Aorta (tissue), 5 donors: ENCODE results near the gene FGB. TPM values are rescaled to one million over a fixed set of nuclear protein-coding genes. Genes with fewer than 3 reads are reported as not detected.

Experiments
- ATAC-seq: fragments of 200-7000 bp; cut with Tn5 transposase; one replicate; pipeline ENCODE4 v1.9.1; 2022; ENCODE audit warnings: moderate library complexity; ENCODE audit not compliant: low FRiP score
- DNase-seq, 2 donors: peaks; one replicate each; pipeline ENCODE4 v3.0.0-alpha.2; 2020
- H3K27ac ChIP-seq, 2 donors: one replicate each; pipeline ENCODE4 v1.5.1; 2013; ENCODE audit warnings: low read length in 2 of 2, mild to moderate bottlenecking in 2 of 2, moderate library complexity in 2 of 2, control low read depth in 1 of 2, inconsistent platforms in 1 of 2, low read depth in 1 of 2
- H3K27me3 ChIP-seq, 2 donors: one replicate each; pipeline ENCODE4 v1.6.1; 2013; ENCODE audit warnings: control low read depth in 1 of 2, low read length in 1 of 2, mild to moderate bottlenecking in 1 of 2, moderate library complexity in 1 of 2; ENCODE audit not compliant: insufficient read depth in 2 of 2, control insufficient read depth in 1 of 2
- H3K36me3 ChIP-seq, 2 donors: one replicate each; pipeline ENCODE4 v1.6.1; 2013; ENCODE audit warnings: control low read depth in 1 of 2, low read length in 1 of 2, mild to moderate bottlenecking in 1 of 2; ENCODE audit not compliant: insufficient read depth in 2 of 2, control insufficient read depth in 1 of 2
- H3K4me1 ChIP-seq, 2 donors: one replicate each; pipeline ENCODE4 v1.6.1; 2013; ENCODE audit warnings: low read length in 2 of 2, control low read depth in 1 of 2, mild to moderate bottlenecking in 1 of 2, moderate library complexity in 1 of 2; ENCODE audit not compliant: insufficient read depth in 2 of 2, control insufficient read depth in 1 of 2
- H3K4me3 ChIP-seq, 2 donors: one replicate each; pipeline ENCODE4 v1.5.1; 2013; ENCODE audit warnings: low read length in 2 of 2, control low read depth in 1 of 2, mild to moderate bottlenecking in 1 of 2
- H3K9me3 ChIP-seq: one replicate; pipeline ENCODE4 v1.6.1; 2013; ENCODE audit warnings: mild to moderate bottlenecking, low read length; ENCODE audit not compliant: control insufficient read depth
- WGBS, 2 donors: extraction: QIAGEN DNeasy Blood & Tissue Kit; methylation state at CpG; one replicate each; pipeline ENCODE4 v1.1.7; 2013; 5-methylcytosine and 5-hydroxymethylcytosine counted together
- intact Hi-C, 2 donors: fragments of 100-400 bp; cut with DNase I; formaldehyde crosslinking; loops; one replicate each; pipeline versions ENCODE4 v1.14.2 to v1.15.0; 2022
- long read RNA-seq, 2 donors: library from polyadenylated mRNA; unstranded; transcript quantifications; one replicate each; pipeline ENCODE4 v2.0.0, GENCODE V29; 2020 to 2021
- polyA plus RNA-seq, 2 donors: library from polyadenylated mRNA; stranded (reverse); fragments of 200-250 nt; gene quantifications; one replicate each; pipeline ENCODE4 v1.2.3, GENCODE V29; 2013
- total RNA-seq, 2 donors: library from RNA; stranded (reverse); fragmentation: NEBNext Ultra II Directional; extraction: Animal tissue kit (Norgen Biotek cat#: 25700); gene quantifications; one replicate each; pipeline ENCODE4 v1.2.1, GENCODE V29; 2021
- donor health status: healthy with polysubstance abuse.
- donor health status: Bipolar disorder and iron deficiency.
- donor health status: DM: no; HTN: no; CAD: no.
- donor health status: DM: no; HTN: no; CAD: no.
- donor health status: DM: yes; HTN: yes; CAD: no.

Gene FGB
- total RNA-seq (not detected), polyA plus RNA-seq (1 to 10 TPM in 1 of 2 donors, not detected in 1; 1.9 TPM)
- long read RNA-seq, donor 1, result 0 reads
- long read RNA-seq, donor 2, result 0 reads

DNA sequence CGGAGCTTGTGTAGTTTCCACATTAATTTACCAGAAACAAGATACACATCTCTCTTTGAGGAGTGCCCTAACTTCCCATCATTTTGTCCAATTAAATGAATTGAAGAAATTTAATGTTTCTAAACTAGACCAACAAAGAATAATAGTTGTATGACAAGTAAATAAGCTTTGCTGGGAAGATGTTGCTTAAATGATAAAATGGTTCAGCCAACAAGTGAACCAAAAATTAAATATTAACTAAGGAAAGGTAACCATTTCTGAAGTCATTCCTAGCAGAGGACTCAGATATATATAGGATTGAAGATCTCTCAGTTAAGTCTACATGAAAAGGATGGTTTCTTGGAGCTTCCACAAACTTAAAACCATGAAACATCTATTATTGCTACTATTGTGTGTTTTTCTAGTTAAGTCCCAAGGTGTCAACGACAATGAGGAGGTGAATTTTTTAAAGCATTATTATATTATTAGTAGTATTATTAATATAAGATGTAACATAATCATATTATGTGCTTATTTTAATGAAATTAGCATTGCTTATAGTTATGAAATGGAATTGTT lies at the start of gene FGB:
FGB (plus strand) TSS at position 315 of the 558 bp plus-strand sequence; CDS start at position 323, 8 bp downstream.
- intact Hi-C loops, result no loop called here
- DNase-seq, result no peak
- ATAC-seq, result no peak
- Histone ChIP-seq H3K27ac (no peak within 1 kb of the TSS), H3K4me1 (no peaks in the 10 kb centered on the region), H3K36me3 (no peaks in the 10 kb centered on the region), H3K4me3 (no peak within 1 kb of the TSS), H3K9me3 (no peaks in the 10 kb centered on the region), H3K27me3 (no peaks in the 10 kb centered on the region)
- WGBS, 2 donors, result 76 to 81% methylated on average over 2 of the region's 2 CpGs

DNA sequence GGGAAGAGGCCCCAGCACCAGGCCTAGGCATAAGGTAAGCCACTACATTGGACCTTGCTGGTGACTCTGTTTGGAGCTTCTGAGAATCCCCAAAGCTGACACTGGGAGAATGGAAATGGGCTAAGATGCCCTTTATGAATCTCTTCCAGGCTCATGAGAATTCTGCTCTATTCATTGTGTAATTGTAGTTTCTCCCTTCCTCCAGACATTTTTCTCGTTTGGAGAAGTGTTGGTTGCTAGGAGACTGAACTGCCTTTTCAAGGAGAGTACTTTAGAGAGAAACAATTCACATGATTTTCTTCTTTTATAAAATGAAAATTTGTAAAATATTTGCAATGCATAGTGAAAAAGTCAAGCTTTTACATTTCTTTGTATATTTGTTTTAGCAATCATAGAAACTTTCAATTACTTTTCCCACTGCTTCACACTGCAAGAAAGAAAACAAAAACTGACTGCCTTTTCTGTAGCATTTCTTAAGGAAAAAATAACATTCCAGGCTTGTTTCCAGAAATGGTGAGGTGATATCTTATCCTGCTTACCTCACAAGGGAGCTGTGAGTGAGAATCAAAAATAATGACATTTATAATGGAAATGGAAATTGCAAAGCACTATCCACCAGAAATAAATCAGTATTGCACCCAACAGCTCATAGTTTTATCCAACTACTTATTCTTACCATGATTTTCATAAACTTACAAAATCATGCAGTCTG lies 46.3 kb upstream of the FGB start:
- ATAC-seq (no peak), DNase-seq (no peak)
- intact Hi-C loops, result no loop called here

DNA sequence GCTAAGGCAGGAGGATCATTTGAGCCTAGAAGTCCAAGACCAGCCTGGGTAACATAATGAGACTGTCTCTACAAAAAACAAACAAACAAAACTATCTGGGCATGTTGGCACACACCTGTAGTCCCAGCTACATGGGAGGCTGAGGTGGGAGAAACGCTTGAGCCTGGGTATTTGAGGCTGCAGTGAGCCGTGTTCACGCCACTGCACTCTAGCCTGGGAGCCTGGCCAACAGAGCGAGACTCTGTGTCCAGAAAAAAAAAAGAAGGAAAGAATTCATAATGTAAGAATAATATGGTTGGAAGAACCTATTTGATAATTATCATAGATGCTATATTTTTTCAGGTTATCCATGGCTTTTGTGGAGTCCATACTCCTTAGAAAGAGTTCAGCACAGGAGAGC lies 45.2 kb upstream of the FGB start:
- intact Hi-C loops, result no loop called here
- no peak for DNase-seq
- no peaks in the 10 kb centered on the region for H3K27me3 ChIP-seq
- no peaks in the 10 kb centered on the region for H3K36me3 ChIP-seq
- ATAC-seq, result no peak
- H3K4me3 ChIP-seq, result no peak overlapping the region
- no peaks in the 10 kb centered on the region for H3K9me3 ChIP-seq
- no peaks in the 10 kb centered on the region for H3K4me1 ChIP-seq
- H3K27ac ChIP-seq, result no peak overlapping the region
- WGBS, 2 donors, result 13 to 14% methylated on average over 4 of the region's 4 CpGs

More for the DNA sequence above, 46.3 kb upstream of the FGB start:
- Histone ChIP-seq H3K4me1 (no peaks in the 10 kb centered on the region), H3K36me3 (no peaks in the 10 kb centered on the region), H3K4me3 (no peak overlapping the region), H3K27me3 (no peaks in the 10 kb centered on the region), H3K27ac (no peak overlapping the region), H3K9me3 (no peaks in the 10 kb centered on the region)
- WGBS, 2 donors, result 3 to 4% methylated on average over 1 of the region's 1 CpG

DNA sequence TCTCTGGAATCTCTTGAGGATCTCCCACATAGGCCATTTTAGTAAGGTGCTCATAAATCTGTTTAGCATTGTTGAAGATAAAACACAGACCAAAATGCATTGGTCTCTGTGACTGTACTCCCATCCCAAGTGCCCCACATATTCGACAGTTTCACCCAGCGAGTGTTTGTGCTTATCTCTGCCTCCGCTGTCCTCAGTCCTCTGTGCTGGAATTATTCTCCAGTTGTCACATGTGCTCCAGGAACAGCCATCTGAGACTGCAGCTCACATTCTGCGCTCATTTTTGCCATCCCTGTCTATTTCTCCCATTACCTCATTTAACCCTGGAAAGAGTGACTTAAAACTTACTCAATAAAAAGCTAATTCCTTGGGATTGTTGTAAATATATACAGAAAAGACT lies 43.6 kb upstream of the FGB start:
- no peaks in the 10 kb centered on the region for H3K4me1 ChIP-seq
- WGBS, 2 donors, result 87 to 89% methylated on average over 4 of the region's 4 CpGs
- H3K36me3 ChIP-seq, result no peaks in the 10 kb centered on the region
- DNase-seq, result no peak
- no peak for ATAC-seq
- no peaks in the 10 kb centered on the region for H3K9me3 ChIP-seq
- no peak overlapping the region for H3K4me3 ChIP-seq
- H3K27me3 ChIP-seq, result no peaks in the 10 kb centered on the region
- no peak overlapping the region for H3K27ac ChIP-seq
- intact Hi-C loops, result no loop called here

DNA sequence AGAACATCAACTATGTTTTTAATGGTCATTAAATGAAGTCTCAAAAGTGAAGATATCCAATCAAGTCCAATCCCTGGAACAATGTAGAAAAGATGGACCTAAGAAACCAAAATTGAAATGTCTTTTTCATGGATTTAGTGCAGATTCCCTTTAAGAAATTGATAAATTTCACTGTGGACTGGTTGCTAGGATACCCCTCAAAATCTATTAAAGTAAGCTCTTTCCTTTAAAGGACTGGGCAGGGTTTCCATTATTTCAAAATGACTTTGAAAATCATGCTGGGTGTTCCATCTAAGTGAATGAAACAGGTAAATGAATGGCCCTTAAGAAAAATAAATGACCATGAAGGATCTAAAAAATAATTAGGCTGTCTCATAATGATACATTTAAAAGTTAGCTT lies 41.2 kb upstream of the FGB start:
- H3K4me1 ChIP-seq, result no peaks in the 10 kb centered on the region
- no peak overlapping the region for H3K27ac ChIP-seq
- DNase-seq (no peak), ATAC-seq (no peak)
- no peaks in the 10 kb centered on the region for H3K36me3 ChIP-seq
- intact Hi-C loops, result no loop called here
- H3K4me3 ChIP-seq, result no peak overlapping the region
- no peaks in the 10 kb centered on the region for H3K9me3 ChIP-seq
- no peaks in the 10 kb centered on the region for H3K27me3 ChIP-seq

DNA sequence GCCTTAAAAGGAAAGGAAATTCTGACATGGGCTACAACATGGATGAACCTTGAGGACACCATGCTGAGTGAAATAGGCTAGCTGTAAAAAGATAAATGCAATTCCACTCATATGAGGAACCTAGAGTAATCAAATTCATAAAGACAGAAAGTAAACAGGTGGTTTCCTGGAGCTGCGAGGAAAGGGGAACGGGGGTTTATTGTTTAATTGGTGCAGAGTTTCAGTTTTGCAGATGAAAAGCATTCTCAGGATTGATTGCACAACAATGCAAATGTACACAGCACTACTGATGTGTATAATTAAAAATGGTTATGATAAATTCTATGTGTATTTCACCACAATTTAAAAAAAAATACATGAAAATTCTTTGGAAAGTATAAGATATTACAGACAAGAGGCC lies 36.7 kb upstream of the FGB start:
- H3K4me3 ChIP-seq, result no peak overlapping the region
- WGBS, 2 donors, result 72 to 87% methylated on average over 2 of the region's 2 CpGs
- no peaks in the 10 kb centered on the region for H3K4me1 ChIP-seq
- no peaks in the 10 kb centered on the region for H3K36me3 ChIP-seq
- no peak for ATAC-seq
- intact Hi-C loops, result no loop called here
- no peaks in the 10 kb centered on the region for H3K9me3 ChIP-seq
- no peak for DNase-seq
- H3K27ac ChIP-seq, result no peak overlapping the region
- H3K27me3 ChIP-seq, result no peaks in the 10 kb centered on the region

DNA sequence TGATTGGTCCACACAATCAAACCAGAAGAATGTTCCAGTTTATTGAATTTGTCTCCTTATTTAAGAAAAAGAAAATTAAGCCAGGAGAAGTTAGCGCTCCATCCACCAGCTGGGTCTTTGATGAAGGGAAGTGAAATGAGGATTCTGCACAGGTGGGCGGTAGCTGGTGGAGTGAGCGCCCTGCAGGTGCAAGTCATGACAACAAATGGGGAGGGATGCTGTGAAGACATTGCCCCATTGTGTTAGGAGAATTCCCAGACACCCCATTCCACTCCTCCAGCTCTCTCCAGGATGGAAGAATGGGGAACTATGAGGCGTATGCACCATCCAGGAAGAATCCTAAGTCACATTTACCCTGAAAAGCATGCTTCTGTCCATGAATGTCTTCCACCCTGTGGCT lies 35.5 kb upstream of the FGB start:
- 83 to 86% methylated on average over 4 of the region's 4 CpGs for WGBS, 2 donors
- no peaks in the 10 kb centered on the region for H3K36me3 ChIP-seq
- H3K9me3 ChIP-seq, result no peaks in the 10 kb centered on the region
- ATAC-seq (no peak), DNase-seq (no peak)
- H3K4me1 ChIP-seq, result no peaks in the 10 kb centered on the region
- no peak overlapping the region for H3K27ac ChIP-seq
- H3K27me3 ChIP-seq, result no peaks in the 10 kb centered on the region
- H3K4me3 ChIP-seq, result no peak overlapping the region
- intact Hi-C loops, result no loop called here

DNA sequence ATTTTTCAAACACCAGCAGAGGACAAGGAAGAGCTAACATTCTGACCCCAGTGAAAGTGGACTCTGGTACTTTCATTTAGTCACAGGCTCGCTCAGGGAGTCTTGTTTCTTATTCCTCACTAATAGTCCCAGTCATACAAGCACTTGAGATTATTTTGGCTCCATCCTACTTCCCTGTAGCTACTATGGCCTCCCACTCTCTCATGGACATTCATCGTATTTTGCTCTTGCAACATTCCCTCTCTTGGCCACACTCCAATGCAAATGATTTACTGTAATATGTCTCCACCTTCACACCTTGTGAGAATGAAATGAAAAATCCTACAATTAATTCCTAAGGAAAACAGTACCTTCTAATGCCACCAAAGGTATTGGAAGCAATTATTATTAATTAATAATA lies 33.9 kb upstream of the FGB start:
- Histone ChIP-seq H3K27me3 (no peaks in the 10 kb centered on the region), H3K36me3 (no peaks in the 10 kb centered on the region), H3K4me1 (no peaks in the 10 kb centered on the region), H3K9me3 (no peaks in the 10 kb centered on the region), H3K27ac (no peak overlapping the region), H3K4me3 (no peak overlapping the region)
- ATAC-seq (no peak), DNase-seq (no peak)
- WGBS, 2 donors, result 51 to 61% methylated on average over 2 of the region's 2 CpGs
- intact Hi-C loops, result no loop called here
